Activated CD4-positive, CD25-positive, alpha-beta regulatory T cell treated with anti-CD3 and anti-CD28 coated beads, Interleukin-2, amount 50 U/mL, for 24 hours (primary cell): ENCODE results near the gene KNG1.
"Not testable (repeated sequence)": the region's sequence is repeated elsewhere in the genome, so short reads cannot be mapped to it uniquely, and the experiment has no call there.

Experiments
- ATAC-seq, 2 donors: fragments of 150-1000 bp; cut with Tn5 transposase; one replicate each; pipeline ENCODE4 v1.10.0; 2021; ENCODE audit warnings: mild to moderate bottlenecking in 1 of 2, moderate library complexity in 1 of 2

The KNG1 gene

GRCh38 chr3:186717039-186717457 lies at the start of gene KNG1:
Gene KNG1 (plus strand): TSS chr3:186717359. CDS start chr3:186717543, 184 bp downstream.
- no peak for ATAC-seq

- no peak for ATAC-seq
Measured at GRCh38 chr3:186668426-186668825, 48.7 kb upstream of the KNG1 start.

GRCh38 chr3:186669378-186670084 lies 47.6 kb upstream of the KNG1 start:
- ATAC-seq: peak; percentile 35 to 43

GRCh38 chr3:186670155-186670554 lies 47.0 kb upstream of the KNG1 start:
- ATAC-seq: no peak

- ATAC-seq: no peak
Measured at GRCh38 chr3:186671051-186671450, 46.1 kb upstream of the KNG1 start.

GRCh38 chr3:186678604-186679003 lies 38.6 kb upstream of the KNG1 start:
- no peak for ATAC-seq

GRCh38 chr3:186679151-186679550 lies 38.0 kb upstream of the KNG1 start:
- ATAC-seq: no peak

GRCh38 chr3:186680869-186681268 lies 36.3 kb upstream of the KNG1 start:
- ATAC-seq: no peak

- ATAC-seq: no peak
Measured at GRCh38 chr3:186682812-186683211, 34.3 kb upstream of the KNG1 start.

- no peak for ATAC-seq
Measured at GRCh38 chr3:186683979-186684378, 33.2 kb upstream of the KNG1 start.

- not testable (repeated sequence) for ATAC-seq
Measured at GRCh38 chr3:186686475-186686874, 30.7 kb upstream of the KNG1 start.

GRCh38 chr3:186687120-186687651 lies 30.0 kb upstream of the KNG1 start:
- no peak for ATAC-seq

GRCh38 chr3:186690304-186690703 lies 26.9 kb upstream of the KNG1 start:
- ATAC-seq: not testable (repeated sequence)

GRCh38 chr3:186691676-186692075 lies 25.5 kb upstream of the KNG1 start:
- ATAC-seq: no peak

GRCh38 chr3:186693843-186694242 lies 23.3 kb upstream of the KNG1 start:
- no peak for ATAC-seq

- no peak for ATAC-seq
Measured at GRCh38 chr3:186694288-186695032, 22.7 kb upstream of the KNG1 start.

- ATAC-seq: no peak
Measured at GRCh38 chr3:186696522-186696921, 20.6 kb upstream of the KNG1 start.

GRCh38 chr3:186697510-186697909 lies 19.6 kb upstream of the KNG1 start:
- ATAC-seq: no peak

GRCh38 chr3:186700267-186700666 lies 16.9 kb upstream of the KNG1 start:
- no peak for ATAC-seq

- not testable (repeated sequence) for ATAC-seq
Measured at GRCh38 chr3:186702451-186702850, 14.7 kb upstream of the KNG1 start.

GRCh38 chr3:186705882-186706780 lies 11.0 kb upstream of the KNG1 start:
- ATAC-seq: peak; percentile 60 to 71

GRCh38 chr3:186708983-186709679 lies 8.0 kb upstream of the KNG1 start:
- ATAC-seq: no peak
